OCI-M2 (cell line): Measurements from ENCODE around the gene ID3.
A peak's percentile ranks its signal among the peaks of the same experiment; 100 is the strongest.

Experiments used
- DNase-seq: peaks from one replicate; lab custom pipeline; 2025; ENCODE audit not compliant: unreplicated experiment; lab: John Stamatoyannopoulos, UW

The ID3 gene, protein sequence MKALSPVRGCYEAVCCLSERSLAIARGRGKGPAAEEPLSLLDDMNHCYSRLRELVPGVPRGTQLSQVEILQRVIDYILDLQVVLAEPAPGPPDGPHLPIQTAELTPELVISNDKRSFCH

GRCh38 chr1:23559136-23559984 is at the start of gene ID3:
TSS of gene ID3 (minus strand) at chr1:23559501. CDS start at chr1:23559426, 75 bp downstream.
- DNase-seq, result peak; percentile 66

- no peak for DNase-seq
Measured at GRCh38 chr1:23607944-23608343, 48.6 kb upstream of the ID3 start.

DNA sequence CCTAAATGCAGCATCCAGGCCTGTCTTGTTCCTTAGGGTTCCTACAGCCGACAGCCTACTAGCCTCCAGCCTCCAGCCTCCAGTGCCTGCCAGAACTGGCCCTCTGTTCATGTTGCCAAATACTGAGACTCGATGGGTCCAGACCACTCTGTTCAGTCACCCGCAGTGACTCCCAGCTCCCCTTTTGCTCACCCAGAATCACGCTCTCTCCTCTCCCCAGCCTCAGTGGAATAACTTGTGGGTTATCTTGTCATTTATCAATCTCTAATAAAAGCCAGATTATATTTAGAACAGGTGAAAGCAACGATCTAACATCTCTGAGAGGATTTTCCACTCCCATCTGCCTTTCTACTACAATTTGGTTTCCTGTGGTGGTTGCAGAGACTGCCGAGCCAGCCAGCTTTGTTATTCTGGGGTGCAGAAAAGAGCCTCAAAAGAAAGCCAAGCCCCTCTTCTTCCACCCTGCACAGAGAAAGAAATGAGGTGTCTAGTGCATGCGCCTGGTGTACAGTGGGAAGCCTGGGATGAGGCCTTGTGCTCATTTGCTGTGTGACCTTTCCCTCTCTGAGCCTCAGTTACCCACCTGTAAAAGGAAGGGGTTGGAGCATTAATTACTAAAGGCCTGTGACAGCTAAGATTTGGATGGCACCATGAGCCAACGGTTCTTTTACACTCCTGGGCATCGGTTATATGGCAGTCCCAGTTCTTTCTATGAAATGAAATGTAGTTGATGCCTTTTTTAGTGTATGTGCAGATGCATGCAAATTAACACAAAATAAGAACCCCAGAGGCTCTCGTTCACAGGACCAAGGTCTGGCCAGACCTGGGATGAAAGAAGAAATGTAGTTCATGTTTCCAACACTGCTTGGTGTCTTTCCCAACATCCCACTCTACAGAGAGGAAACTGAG is 42.9 kb upstream of the ID3 start:
- DNase-seq, result no peak

- no peak for DNase-seq
Measured at GRCh38 chr1:23601135-23601967, 42.0 kb upstream of the ID3 start.

GRCh38 chr1:23600283-23600682 is 41.0 kb upstream of the ID3 start:
- no peak for DNase-seq

GRCh38 chr1:23599125-23599524 is 39.8 kb upstream of the ID3 start:
- DNase-seq, result no peak

DNA sequence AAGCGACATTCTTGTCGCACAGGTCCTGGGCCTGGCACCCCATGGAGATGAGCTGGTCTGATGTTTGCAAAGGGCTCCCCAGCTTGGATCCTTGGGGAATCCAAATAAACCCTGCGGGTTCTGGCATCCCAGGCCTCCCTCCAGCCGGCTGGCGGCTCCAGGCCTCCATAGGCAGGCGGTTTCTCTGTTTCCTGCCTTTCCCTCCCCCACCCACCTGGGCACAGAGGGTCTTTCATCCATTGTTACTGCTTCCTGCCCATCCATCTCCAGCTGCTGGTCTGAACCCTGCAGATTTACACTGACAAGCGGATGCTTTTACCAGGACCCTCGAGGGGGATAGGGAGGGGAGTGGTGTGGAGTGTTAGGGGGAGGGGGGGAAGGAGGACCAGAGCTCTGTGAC is 39.1 kb upstream of the ID3 start:
- no peak for DNase-seq

DNA sequence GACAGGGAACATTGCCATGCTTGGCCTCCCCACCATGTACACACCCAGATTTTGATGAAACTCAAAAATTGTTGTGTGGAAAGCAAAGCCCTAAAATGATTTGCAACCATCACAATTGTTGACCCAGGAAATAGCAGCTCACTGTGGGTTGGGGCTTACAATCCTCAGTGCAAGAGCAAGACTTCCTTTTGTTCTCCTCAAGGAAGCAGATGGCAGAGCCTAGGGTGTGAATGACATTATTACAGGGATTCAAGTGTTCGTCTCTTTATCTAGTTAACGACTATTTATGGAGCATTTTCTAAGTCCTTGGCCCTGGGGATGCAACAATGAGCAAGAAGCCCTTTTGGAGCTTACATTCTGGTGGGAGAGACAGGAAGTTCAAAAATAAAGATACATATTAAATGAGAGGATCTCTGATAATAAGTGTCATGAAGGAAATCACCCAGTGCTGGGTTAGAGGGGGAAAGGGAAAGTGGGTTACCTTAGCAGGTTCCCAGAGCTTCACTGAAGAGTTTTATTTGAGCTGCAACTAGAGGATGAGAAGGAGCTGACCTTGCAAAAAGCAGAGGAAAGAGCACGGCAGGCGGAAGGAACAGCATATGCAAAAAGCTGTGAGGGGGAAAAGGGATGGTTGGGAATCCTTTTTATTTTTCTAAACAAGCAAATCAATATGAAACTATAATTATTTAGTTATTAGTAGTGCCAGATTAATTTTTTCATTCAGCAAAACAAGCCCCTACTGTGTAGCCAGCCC is 38.5 kb upstream of the ID3 start:
- DNase-seq, result no peak

DNA sequence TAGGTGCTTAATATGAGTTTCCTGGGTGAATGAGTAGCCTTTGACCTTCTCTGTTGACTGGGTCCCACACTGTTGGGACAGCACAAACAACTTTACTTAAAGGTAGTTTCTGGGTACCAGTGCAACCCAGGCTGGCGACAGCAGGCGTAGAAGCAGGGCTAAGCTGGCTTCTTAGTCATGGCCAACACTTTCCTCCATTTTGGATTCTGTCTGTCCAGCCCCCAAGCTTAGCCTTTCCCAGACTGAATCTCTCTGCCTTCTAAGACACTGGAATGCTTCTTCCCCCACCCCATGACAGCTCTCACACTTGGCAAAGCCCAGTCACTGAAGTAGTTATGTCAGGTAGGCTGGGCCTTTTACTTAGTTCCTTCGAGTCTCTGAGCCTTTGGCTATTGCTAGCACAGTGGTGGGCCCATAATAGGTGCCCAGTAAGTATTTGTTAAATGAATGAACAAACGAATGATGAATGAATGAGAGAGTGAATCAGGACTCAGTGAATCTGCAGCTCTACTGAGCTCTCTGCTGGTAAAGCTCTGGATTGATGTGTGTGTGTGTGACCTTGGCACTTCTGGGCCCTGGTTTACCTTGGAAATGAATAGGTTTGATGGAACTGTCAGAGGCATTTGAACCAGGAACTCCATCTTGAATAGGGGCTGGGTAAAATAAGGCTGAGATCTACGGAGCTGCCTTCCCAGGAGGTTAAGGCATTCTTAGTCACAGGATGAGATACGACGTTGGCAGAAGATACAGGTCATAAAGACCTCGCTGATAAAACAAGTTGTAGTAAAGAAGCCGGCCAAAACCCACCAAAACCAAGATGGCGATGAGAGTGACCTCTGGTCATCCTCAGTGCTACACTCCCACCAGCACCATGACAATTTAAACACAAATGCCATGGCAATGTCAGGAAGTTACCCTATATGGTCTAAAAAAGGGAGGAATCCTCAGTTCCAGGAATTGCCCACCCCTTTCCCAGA is 37.4 kb upstream of the ID3 start:
- no peak for DNase-seq

DNA sequence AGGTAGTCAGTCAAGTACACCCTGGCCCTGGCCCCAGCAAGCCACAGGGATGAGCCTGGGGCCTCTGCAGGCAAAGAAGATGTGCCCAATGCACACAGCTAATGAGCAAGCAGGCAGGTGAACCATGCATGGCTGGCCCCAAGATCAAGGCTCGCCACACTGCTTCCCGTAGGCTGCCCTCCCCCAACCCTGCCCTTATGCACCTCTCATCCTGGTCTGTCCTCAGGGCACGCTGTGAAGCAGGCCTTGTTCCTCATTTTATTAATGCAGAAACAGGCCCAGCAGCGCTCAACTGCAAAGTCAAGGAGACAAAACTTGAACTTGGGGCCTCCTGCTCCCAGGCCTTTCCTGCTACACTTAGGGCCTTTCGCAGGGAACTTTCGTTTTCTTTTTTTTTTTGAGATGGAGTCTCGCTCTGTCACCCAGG is 35.6 kb upstream of the ID3 start:
- no peak for DNase-seq

DNA sequence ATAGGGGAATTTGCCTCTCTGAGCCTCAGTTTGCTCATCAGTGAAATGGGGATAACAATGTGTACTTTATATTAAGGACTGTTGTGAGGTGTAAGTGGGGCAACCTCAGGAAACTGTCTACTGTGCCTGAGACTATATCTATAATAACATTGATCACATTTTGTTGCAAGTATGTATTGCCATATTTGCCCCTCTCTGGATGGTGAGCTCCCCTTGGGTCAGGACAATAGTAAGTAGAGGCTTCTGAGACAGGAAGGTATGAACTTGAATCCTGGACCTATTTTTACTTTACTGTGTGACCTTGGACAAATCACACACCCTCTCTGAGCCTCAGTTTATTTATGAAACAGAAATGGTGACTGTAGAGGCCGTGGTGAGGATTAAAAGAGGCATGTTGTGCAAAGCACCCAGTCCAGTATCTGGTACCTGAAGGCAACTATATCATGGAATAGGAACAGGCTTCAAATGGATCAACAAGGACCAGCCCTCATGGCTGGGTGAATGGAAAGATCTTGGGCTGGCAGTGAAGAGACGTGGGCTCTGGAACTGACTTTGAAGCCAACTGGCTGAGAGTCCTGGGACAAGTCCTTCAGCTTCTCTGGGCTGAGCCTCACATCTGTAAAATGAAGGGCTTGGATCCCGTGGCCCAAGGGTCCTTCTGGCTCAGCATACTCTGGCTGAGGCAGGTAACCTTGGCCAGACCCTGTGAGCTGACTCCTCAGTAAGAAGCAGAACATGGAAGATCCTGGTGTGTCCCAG is 35.0 kb upstream of the ID3 start:
- DNase-seq, result no peak

DNA sequence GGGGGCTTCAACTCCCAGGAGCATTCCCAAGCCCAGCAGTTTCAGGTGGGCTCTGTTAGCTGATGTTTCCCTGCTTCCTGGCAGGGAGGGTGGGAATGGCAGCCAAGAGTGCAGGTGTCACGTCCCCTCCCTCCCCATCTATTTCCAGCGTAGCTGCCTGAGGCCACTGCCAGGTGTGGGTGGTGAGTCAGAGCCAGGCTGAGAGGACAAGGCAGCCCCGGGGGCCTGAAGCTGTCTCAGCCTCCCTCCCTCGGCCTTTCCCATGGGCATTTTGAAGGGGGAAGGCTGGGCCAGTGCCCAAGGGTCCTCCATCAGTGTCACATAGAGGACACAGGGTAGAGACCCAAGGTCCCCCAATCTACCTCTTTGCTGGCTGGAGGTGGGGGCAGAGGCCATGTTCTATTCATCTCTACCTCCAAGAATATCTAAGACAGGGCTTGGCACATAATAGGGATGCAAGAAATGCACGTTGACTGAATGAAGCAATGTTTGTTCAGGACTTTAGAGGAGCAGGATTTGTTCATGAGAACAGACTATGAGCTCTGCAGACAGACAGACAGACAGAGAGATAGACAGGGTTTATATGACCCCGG is 34.4 kb upstream of the ID3 start:
- no peak for DNase-seq

DNA sequence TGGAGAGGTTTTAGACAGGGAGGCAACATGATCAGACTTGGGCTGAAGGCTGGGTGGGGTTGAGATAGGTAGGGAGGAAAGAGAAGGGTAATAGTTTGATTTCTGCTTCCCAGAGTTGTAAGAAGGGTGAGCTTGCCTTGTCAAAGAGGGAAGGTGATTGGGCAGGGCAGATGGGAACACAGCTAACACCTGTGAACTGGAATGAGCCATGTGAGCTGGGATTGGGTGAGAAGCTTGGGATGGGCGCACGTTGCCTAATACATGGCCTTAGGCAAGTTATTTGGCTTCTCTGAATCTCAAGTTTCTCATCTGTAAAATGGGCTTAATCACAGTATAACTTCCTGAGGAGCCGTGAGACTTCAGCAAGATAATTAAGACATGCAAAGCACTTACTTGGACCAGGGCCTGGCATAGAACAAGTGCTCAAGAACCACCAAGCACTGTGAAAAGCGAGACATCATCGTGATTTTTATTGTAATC is 33.8 kb upstream of the ID3 start:
- no peak for DNase-seq

- DNase-seq, result no peak
Measured at GRCh38 chr1:23592209-23592892, 33.0 kb upstream of the ID3 start.

DNA sequence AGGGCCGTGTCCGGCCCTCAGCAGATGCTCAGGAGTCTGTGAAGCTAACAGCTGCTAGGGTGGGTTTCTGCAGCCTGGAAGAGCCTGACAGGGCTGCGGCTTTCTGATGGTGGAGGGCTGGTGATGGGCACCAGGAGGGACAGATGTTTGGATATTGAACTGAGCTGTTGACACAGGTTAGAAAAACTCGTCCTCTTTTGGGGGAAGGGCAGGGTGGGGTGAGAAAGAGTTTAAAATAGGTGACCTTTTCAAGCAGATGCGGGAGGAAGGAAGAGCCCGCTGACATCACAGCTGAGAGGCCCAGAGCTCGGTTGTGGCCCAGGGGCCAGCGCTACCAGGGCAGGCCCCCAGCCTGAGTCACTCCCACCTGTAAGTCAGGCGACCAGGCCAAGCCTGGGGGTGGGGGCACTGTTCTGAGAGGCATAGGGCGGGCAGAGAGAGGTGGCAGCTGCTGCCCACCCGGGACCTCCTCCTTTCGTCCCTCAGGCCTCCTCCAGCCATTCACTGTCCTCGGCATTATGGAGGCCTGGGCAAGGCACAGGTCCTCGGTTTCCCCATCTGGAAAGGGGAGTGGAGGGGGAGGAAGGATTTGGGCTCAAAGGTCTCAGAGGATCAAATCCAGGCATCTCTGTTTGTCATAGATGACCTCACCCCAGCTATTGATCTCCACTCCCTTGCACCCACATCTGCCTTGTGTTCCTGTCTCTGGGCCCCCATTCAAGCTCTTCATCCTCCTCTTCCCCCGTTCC is 32.3 kb upstream of the ID3 start:
- no peak for DNase-seq

DNA sequence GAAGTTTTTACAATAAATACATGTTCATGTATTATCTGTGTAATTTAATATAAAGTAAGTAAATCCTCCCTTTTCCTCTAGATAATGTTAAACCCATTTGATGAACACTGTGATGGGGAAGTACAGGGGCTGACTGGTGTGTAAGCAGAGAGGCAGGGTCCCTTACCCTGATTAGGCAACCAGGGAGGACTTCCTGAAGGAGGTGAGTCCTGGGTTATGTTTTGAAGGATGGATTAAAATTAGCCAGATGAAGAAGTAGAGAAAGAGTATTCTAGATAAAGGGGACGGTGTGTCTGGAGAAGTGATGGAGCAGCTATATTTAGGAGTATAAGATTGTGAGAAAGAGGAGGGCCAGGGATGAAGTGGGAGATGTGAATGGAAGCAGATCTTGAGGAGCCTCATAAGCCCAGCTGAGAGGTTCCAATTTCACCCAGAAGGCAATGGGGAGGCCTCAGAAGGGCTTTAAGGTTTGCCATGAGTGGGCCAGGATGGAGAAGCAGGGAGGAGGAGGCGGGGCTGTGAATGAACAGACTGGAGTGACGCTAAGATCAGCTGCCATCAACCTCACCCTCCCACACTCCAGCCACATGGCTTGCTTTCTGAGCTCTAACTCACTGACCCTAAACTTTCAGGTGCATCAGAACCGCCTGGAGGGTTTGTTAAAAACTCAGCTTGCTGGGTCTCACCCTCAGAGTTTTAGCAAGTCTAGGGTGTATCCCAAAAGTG is 30.9 kb upstream of the ID3 start:
- DNase-seq, result no peak
